Ishikawa (cell line): Measurements from ENCODE around the gene GOLGA6L2.

Source experiments
- CEBPB ChIP-seq: IDR thresholded peaks from 2 replicates; pipeline ENCODE4 v1.6.1; 2012
- CREB1 ChIP-seq: IDR thresholded peaks from 2 replicates; pipeline ENCODE4 v1.6.1; 2012; ENCODE audit warnings: low read depth
- EGR1 ChIP-seq: IDR thresholded peaks from 2 replicates; pipeline ENCODE4 v1.6.1; 2012
- EP300 ChIP-seq: IDR thresholded peaks from 2 replicates; pipeline ENCODE4 v1.6.1; 2012; ENCODE audit warnings: borderline replicate concordance
- NFIC ChIP-seq: IDR thresholded peaks from 2 replicates; pipeline ENCODE4 v1.6.1; 2012
- RAD21 ChIP-seq: IDR thresholded peaks from 2 replicates; pipeline ENCODE4 v1.6.1; 2012; ENCODE audit warnings: low read depth
- TEAD4 ChIP-seq: IDR thresholded peaks from 2 replicates; pipeline ENCODE4 v1.6.1; 2012
- YY1 ChIP-seq: IDR thresholded peaks from 2 replicates; pipeline ENCODE4 v1.6.1; 2012; ENCODE audit warnings: low read depth
- ZBTB7A ChIP-seq: IDR thresholded peaks from 2 replicates; pipeline ENCODE4 v1.6.1; 2012; ENCODE audit warnings: low read depth
- TF ChIP-seq, protein P1 (sequence below): IDR thresholded peaks from 2 replicates; pipeline ENCODE4 v1.6.1; 2012; ENCODE audit warnings: low read depth, mild to moderate bottlenecking
- TF ChIP-seq, protein P2 (sequence below): IDR thresholded peaks from 2 replicates; pipeline ENCODE4 v1.6.1; 2012
- TF ChIP-seq, protein P3 (sequence below): IDR thresholded peaks from 2 replicates; pipeline ENCODE4 v1.6.1; 2012

Gene GOLGA6L2

DNA sequence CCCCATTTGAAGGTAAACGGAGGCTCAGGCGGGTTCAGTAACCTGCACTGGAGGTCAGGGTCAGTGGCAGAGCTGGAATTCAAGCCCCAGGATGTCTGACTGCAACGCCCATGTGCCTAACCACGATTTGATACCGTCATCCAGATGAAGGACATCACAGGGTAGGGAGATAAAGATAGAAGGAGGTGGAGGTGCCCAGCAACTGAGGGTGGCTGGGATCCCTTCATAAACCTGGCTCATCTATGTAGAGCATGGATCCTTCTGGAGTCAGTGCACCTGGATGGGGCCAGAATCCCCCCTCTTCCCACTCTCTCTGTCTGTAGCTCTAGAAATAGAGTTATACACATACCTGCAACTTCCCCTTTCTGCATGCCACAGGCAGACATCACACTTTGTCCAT, 51.2 kb downstream of the GOLGA6L2 start:
- no peak for TF ChIP-seq ZBTB7A
- TF ChIP-seq, protein P1, sequence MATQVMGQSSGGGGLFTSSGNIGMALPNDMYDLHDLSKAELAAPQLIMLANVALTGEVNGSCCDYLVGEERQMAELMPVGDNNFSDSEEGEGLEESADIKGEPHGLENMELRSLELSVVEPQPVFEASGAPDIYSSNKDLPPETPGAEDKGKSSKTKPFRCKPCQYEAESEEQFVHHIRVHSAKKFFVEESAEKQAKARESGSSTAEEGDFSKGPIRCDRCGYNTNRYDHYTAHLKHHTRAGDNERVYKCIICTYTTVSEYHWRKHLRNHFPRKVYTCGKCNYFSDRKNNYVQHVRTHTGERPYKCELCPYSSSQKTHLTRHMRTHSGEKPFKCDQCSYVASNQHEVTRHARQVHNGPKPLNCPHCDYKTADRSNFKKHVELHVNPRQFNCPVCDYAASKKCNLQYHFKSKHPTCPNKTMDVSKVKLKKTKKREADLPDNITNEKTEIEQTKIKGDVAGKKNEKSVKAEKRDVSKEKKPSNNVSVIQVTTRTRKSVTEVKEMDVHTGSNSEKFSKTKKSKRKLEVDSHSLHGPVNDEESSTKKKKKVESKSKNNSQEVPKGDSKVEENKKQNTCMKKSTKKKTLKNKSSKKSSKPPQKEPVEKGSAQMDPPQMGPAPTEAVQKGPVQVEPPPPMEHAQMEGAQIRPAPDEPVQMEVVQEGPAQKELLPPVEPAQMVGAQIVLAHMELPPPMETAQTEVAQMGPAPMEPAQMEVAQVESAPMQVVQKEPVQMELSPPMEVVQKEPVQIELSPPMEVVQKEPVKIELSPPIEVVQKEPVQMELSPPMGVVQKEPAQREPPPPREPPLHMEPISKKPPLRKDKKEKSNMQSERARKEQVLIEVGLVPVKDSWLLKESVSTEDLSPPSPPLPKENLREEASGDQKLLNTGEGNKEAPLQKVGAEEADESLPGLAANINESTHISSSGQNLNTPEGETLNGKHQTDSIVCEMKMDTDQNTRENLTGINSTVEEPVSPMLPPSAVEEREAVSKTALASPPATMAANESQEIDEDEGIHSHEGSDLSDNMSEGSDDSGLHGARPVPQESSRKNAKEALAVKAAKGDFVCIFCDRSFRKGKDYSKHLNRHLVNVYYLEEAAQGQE = no peak
- TF ChIP-seq YY1 = no peak
- TF ChIP-seq, protein P2, sequence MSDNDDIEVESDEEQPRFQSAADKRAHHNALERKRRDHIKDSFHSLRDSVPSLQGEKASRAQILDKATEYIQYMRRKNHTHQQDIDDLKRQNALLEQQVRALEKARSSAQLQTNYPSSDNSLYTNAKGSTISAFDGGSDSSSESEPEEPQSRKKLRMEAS = no peak
- TF ChIP-seq, protein P3, sequence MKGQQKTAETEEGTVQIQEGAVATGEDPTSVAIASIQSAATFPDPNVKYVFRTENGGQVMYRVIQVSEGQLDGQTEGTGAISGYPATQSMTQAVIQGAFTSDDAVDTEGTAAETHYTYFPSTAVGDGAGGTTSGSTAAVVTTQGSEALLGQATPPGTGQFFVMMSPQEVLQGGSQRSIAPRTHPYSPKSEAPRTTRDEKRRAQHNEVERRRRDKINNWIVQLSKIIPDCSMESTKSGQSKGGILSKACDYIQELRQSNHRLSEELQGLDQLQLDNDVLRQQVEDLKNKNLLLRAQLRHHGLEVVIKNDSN = no peak

DNA sequence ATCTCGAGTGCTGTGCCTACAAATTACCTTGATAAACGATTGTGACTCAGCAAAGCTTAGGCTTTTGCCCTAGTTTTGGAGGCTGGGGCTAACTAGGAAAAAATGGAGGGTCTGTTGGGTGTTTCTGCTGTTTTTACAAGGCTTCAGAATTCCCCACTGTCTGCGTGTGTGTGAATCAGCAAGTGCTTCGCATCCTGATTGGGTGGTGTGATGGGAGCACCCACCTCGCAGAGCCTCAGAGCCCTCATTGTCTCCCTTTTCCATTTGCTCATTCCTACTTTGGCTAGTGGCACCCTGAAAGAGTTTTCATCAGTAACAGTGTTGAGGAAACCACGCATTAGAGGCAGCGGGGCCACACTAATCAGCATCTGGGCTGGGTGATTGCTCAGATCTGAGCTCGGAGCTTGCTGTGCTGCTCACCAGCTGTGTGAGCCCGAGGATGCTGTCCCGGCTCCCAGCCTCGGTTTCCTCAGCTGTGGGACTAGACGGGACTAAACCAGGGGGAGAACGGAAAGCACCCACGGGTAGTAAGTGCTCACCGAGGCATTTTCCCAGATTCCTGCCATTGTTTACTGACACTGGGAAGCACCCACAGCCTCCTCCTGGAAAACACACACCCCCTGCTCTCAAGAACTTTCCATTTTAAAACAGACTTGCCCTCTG, 51.9 kb downstream of the GOLGA6L2 start:
- TF ChIP-seq RAD21 (no peak), ZBTB7A (no peak), NFIC (no peak), EP300 (no peak), YY1 (no peak), CEBPB (no peak), CREB1 (no peak), EGR1 (no peak), TEAD4 (no peak)
- TF ChIP-seq, protein P1 = no peak
- TF ChIP-seq, protein P2 = no peak
- TF ChIP-seq, protein P3 = no peak
